Tibial artery (tissue), 4 donors: Measurements from ENCODE around the gene SLC35F1.

Source experiments
- DNase-seq, 2 donors: peaks; one replicate each; pipeline ENCODE4 v3.0.0-alpha.2; 2019
- H3K27ac ChIP-seq, 2 donors: fragments of 200-600 bp; sonication (generic) in 1 of 2; 1 replicate in 1 of 2; 2 replicates in 1 of 2; pipeline ENCODE4 v1.5.1; 2018 to 2019; ENCODE audit warnings: mild to moderate bottlenecking in 1 of 2
- H3K27me3 ChIP-seq, 2 donors: fragments of 200-600 bp; sonication (generic) in 1 of 2; one replicate each; pipeline versions ENCODE4 v1.5.1 to v1.6.0; 2016 to 2019
- H3K36me3 ChIP-seq, 3 donors: fragments of 200-600 bp; sonication (generic) in 2 of 3; one replicate each; pipeline ENCODE4 v1.5.1; 2016 to 2019; ENCODE audit warnings: mild to moderate bottlenecking in 2 of 3
- H3K4me1 ChIP-seq, 4 donors: fragments of 200-600 bp; sonication (generic) in 2 of 4; 1 replicate in 3 of 4; 2 replicates in 1 of 4; pipeline ENCODE4 v1.5.1; 2016 to 2019
- H3K4me3 ChIP-seq, 2 donors: fragments of 200-600 bp; sonication (generic) in 1 of 2; 1 replicate in 1 of 2; 2 replicates in 1 of 2; pipeline ENCODE4 v1.5.1; 2018 to 2019; ENCODE audit warnings: mild to moderate bottlenecking in 2 of 2
- H3K9me3 ChIP-seq, 3 donors: fragments of 200-600 bp; sonication (generic) in 1 of 3; one replicate each; pipeline ENCODE4 v1.5.1; 2016 to 2019
- intact Hi-C: fragments of 100-400 bp; cut with DNase I; formaldehyde crosslinking; loops from one replicate; pipeline ENCODE4 v1.15.0; 2023; ENCODE audit warnings: low total_unique reads
- TF ChIP-seq, protein P1 (sequence below), 2 experiments: fragments of 200-600 bp in 1 of 2; fragments of 450-650 bp in 1 of 2; IDR thresholded peaks; one replicate each; pipeline ENCODE4 v1.5.1; 2017 to 2019; ENCODE audit warnings: antibody characterized with exemption in 2 of 2, mild to moderate bottlenecking in 1 of 2, moderate library complexity in 1 of 2

SLC35F1 gene

DNA sequence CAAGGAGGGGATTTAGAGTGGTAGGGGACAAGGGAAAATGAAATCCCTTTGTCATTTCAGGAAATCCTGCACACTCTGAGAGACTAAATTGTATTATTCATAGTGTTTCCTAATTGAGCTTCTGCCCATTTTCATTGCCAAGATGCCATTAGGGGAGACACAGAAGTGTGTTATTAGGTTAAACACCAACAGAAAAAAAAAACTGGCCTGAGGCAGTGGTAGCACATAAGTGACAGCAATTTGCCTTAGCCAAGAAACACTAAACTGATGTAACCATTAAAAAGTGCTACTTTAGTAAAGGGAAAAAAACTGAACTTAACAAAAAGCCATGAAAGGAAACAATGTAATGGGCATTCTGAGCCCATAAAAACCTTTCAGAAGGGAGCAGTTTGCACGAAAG, 370.6 kb downstream of the SLC35F1 start:
- Histone ChIP-seq H3K4me3 (no peak overlapping the region), H3K27me3 (no peaks in the 10 kb centered on the region), H3K4me1 (no peaks in the 10 kb centered on the region), H3K27ac (no peak overlapping the region), H3K9me3 (no peaks in the 10 kb centered on the region), H3K36me3 (no peaks in the 10 kb centered on the region)
- TF ChIP-seq, protein P1, sequence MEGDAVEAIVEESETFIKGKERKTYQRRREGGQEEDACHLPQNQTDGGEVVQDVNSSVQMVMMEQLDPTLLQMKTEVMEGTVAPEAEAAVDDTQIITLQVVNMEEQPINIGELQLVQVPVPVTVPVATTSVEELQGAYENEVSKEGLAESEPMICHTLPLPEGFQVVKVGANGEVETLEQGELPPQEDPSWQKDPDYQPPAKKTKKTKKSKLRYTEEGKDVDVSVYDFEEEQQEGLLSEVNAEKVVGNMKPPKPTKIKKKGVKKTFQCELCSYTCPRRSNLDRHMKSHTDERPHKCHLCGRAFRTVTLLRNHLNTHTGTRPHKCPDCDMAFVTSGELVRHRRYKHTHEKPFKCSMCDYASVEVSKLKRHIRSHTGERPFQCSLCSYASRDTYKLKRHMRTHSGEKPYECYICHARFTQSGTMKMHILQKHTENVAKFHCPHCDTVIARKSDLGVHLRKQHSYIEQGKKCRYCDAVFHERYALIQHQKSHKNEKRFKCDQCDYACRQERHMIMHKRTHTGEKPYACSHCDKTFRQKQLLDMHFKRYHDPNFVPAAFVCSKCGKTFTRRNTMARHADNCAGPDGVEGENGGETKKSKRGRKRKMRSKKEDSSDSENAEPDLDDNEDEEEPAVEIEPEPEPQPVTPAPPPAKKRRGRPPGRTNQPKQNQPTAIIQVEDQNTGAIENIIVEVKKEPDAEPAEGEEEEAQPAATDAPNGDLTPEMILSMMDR (IDR thresholded peaks at IDR 0.05) = no peak
- intact Hi-C loops = loop anchor here (10.0 kb wide), 2 partner anchors 347 to 507 kb away; no protein-coding TSS in a partner anchor
- DNase-seq = no peak

DNA sequence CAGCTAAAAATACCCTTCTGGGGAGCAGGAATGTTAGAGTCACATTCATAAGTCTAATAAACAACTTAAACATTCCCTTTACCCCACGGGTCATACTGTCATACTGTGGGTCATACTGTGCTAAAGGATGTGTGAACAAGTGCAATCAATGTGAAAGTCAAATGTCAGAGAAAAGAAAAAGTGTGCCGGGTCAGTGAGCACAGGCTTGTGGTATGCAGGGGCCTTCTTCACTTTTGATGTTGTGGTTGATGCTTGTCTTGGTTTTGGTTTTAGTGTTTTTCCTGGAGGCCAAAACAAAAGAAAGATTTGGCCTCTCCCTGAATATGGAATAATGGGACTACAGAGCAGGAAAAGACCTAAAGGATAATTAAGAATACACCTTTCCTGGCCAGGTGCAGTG, 373.1 kb downstream of the SLC35F1 start:
- TF ChIP-seq, protein P1 (IDR thresholded peaks at IDR 0.05) = no peak
- intact Hi-C loops = no loop called here
- H3K36me3 ChIP-seq = no peaks in the 10 kb centered on the region
- no peaks in the 10 kb centered on the region for H3K9me3 ChIP-seq
- H3K27ac ChIP-seq = no peak overlapping the region
- H3K4me1 ChIP-seq = peaks cover 0 to 14% (median 6%) of the 10 kb centered on the region in 4 donors
- no peak for DNase-seq
- H3K4me3 ChIP-seq = no peak overlapping the region
- H3K27me3 ChIP-seq = no peaks in the 10 kb centered on the region

DNA sequence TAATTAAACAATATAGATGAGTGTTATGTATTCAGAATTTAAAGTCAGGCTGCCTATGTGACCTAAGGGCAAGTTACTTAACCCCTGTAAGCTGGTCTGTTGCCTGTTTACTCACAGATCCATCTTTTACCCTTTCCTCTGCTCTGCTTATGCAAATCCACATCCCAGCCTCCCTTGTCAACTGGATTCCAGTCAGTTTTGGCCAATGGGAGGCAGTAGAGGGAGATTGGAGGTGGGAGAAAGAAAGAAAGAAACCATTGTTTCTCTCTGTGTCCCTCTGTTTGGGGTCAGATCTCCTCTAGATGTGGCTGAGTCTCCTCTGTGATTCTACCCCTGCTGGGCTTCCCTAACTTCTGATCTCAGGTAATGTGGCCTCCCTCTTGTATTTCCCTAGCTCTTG, 374.2 kb downstream of the SLC35F1 start:
- Histone ChIP-seq H3K36me3 (no peaks in the 10 kb centered on the region), H3K4me1 (peaks cover 0 to 24% (median 8%) of the 10 kb centered on the region in 4 donors), H3K4me3 (no peak overlapping the region), H3K9me3 (no peaks in the 10 kb centered on the region), H3K27ac (no peak overlapping the region), H3K27me3 (no peaks in the 10 kb centered on the region)
- intact Hi-C loops = no loop called here
- no peak for DNase-seq
- TF ChIP-seq, protein P1 (IDR thresholded peaks at IDR 0.05) = no peak

DNA sequence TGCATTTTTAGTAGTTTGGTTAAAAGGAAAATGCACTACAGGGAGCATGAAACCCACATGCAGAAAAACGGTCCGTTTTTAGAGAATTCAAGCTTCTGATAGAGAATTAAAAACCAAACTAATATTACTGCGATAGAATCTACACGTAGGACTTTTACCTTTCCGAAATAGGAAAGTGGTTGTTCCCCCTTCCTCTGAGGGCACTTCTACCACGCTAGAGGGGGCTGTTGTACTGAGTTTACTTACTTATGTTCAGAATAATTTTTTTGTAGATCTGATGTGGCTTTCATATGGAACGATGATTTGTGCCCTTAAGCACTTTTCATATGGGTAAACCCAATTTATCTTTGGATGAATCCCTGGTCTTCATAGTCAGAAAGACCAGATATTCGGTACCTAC, 376.7 kb downstream of the SLC35F1 start:
- Histone ChIP-seq H3K9me3 (no peaks in the 10 kb centered on the region), H3K4me3 (peak overlapping the region in 1 of 2 donors; percentile 3), H3K27ac (peak overlapping the region in 1 of 2 donors; percentile 53), H3K4me1 (peaks cover 0 to 44% (median 20%) of the 10 kb centered on the region in 4 donors), H3K27me3 (no peaks in the 10 kb centered on the region), H3K36me3 (no peaks in the 10 kb centered on the region)
- TF ChIP-seq, protein P1 (IDR thresholded peaks at IDR 0.05) = peak; percentile 80
- DNase-seq = peak in 1 of 2 donors; percentile 32
- intact Hi-C loops = loop anchor here (2.0 kb wide), 2 partner anchors 225 to 267 kb away; no protein-coding TSS in a partner anchor

DNA sequence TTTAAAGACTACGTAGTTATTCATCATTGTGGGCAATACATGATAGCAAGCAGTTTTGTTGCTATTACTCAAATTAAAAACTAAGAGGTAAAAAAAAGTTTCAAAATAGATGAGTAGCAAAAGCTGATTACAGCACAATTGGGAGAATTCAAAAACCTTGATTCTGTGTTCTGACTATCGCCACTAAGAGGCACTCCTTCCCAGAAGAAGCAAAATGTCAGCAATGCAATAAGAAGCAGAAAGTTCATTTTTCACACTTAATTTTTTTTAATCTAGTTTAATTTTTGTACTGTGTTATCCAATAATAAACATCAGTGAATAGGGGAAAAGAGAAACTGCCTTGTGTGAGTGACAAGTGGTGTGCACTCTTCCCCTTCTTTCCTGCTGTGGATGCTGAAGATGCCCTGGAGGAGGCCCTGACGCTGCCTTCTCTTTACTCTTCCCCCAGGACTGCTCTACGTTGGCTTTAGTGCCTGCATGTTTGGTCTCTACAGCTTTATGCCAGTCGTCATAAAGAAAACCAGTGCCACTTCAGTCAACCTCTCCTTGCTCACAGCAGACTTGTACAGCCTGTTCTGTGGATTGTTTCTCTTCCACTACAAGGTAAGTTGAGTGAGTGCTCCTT, 377.8 kb downstream of the SLC35F1 start:
- intact Hi-C loops = loop anchor here (2.0 kb wide), 2 partner anchors 224 to 266 kb away; no protein-coding TSS in a partner anchor
- DNase-seq = no peak
- peak overlapping the region; percentile 39 to 53 for H3K27ac ChIP-seq

More for the DNA sequence above, 377.8 kb downstream of the SLC35F1 start:
- no peaks in the 10 kb centered on the region for H3K9me3 ChIP-seq
- H3K4me1 ChIP-seq = peaks cover 0 to 50% (median 22%) of the 10 kb centered on the region in 4 donors
- TF ChIP-seq, protein P1 (IDR thresholded peaks at IDR 0.05) = peak; percentile 59 to 66
- H3K27me3 ChIP-seq = no peaks in the 10 kb centered on the region
- no peaks in the 10 kb centered on the region for H3K36me3 ChIP-seq
- H3K4me3 ChIP-seq = peak overlapping the region in 1 of 2 donors; percentile 2
